GM20431 (cell line): ENCODE results near the gene CLEC16A.

Source experiments
- in situ Hi-C: fragments of 300-500 bp; cut with MseI, MboI; formaldehyde crosslinking; loops from one replicate; pipeline ENCODE4 v1.15.0; 2020; ENCODE audit warnings: low sequenced_read_pairs; ENCODE audit not compliant: unreplicated experiment

Gene CLEC16A

DNA sequence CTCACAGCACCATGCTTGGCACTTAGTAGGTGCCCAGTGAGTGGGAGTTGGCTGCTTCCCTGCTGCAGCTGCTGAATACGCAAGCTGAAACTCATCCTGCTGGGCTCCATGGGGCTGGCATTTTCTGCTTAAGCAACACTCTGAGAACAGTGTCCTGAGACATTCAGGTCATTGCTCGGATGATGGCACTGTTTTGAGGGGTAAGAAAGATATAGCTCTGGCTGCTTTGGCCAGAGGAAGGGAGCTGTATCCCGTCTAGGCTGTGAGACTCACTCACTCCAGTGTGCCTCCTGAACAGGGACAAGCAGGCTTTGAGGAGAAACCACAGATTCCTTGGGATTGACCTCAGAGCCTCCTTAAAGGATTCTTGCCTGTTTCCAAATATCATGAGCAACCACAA, 120.5 kb downstream of the CLEC16A start:
- in situ Hi-C loops: no loop called here

DNA sequence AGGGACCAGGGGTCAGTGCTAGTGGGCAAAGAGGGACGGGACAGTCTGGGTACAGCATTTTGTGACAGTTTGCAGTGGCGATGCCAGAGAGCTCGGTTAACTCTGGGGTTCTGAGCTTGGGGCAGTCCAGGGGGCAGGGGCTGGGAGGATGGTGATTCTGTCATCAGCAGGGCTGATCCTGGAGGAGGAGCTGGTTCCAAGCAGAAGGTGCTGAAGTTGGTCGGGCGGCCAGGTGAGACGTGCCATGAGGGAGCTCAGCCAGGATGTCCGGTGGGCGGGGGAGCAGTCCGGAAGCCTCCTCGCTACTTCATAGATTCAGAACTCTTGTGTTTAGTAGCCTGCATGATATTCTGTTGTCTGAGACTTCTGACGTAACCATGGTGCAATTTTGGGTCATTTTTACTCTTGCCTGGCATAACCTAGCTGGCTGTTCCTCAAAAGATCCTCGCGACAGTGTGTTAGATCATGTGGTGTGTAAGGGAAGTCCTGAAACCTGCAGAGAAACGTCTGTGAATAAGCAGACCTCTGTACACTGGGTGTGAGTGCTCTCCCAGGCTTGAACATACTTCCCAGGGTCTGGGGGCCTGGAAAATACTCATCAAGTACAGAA, 122.0 kb downstream of the CLEC16A start:
- in situ Hi-C loops: no loop called here

DNA sequence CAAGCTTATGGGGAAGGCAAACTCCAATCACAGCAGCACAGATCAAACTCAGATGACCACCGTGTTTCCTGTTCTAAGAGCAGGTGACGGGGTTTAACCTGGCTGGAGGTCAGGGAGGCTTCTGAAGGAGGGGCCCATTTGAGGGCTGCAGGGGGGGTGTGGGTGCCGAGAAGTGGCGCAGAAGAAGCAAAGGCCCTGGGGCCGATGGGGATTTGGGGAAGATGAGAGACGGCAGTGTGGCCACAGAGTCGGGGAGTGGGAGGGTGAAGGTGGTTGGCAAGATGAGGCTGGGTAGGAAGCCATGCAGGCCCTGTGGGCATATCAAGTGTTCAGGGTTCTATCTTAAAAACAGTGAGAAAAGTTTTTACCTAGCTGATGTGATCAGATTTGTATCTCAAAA, 122.9 kb downstream of the CLEC16A start:
- in situ Hi-C loops: no loop called here

DNA sequence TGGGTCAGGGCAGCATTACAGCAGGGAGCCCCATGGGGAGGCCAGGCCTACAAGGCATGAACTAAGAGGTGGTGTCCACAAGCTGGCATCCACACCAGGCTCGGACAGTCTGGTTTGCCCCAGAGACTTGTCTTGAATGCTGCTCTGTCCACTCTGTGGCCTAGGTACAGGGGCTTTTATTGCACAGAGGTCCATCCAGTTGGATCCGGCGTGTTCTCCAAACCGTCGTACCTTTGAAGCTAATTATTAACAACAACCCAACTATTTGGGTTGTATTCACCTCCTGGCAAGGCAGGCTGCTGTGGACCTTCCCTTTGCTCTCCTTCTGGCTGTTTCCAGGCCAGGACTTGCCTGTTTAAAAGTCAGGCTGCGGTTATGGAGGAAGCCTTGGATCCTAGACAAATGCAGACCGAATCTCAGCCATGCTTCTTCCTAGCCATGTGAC, 123.4 kb downstream of the CLEC16A start:
- in situ Hi-C loops: no loop called here

DNA sequence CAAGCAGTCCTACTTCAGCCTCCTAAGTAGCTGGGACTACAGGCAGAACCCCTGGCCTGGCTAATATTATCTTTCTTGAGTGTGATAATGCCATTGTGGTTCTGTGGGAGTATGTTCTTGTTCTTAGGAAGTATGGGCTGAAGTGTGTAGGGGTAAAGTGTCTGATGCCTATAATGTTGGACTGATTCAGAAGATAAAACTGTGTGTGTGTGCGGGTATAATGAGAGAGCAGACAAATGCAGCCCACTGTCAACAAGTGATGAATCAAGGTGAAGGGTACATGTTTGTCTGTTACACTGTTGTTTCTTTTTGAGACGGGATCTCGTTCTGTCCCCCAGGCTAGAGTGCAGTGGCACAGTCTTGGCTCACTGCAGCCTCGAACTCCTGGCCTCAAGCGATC, 127.5 kb downstream of the CLEC16A start:
- in situ Hi-C loops: no loop called here

DNA sequence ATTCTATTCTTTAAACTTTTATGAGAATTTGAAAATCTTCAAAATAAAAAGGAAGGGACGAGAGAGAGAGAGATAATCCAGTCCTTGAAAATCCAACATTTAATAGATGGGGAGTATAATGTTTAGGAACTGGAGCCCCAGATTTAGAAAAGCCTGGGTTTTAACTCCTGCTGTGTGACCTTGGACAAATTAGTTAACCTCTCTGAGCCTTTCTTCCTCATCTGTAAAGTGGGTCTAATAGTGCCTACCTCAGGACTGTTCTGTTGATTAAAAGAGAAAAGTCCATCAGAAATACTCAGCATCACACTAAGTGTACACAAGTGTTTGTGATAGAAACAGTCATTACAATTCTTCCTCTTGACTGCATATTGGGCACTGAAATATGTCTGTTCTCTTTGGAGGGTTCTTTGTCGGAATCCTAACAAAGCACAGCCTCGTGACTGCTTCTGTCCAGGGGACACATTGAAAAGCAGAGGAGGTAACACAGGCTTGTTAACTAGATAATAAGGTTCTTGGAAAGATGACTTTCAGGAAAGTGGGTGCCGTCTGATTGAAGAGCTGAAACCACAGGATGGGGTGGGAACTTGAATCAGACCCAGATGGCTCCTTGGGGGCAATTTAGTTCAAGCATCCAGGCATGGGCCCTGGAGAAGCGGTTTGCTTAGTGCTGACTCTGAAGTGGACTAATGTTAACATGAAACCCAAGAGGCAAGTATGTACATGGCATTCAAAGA, 128.2 kb downstream of the CLEC16A start:
- in situ Hi-C loops: no loop called here

DNA sequence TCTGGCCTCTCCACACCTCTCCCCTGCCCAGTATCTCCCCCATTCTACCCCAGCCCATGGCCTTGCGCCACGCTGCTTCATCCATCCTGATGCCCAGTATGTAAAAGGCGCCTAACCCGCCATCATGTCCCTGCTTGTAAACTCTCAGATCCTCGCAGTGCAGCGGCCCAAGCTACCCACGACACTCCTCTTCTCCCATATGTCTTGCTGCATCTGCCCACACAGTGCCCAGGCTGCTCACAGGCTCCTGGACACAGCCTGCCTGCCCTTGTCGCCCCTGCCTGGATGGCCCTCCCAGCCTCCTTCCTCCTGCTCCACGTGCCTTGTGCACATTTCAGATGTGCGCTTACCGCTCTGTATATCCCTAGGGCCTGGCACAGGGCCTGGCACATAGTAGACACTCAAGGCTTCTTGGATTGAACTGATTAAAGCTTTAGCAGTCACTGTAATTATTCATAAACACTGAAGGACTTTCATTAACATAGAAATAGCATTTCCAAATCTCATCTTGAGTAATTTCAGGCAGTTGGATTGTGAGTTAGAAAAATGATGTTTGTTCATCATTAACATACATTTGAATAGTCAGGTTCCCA, 129.1 kb downstream of the CLEC16A start:
- in situ Hi-C loops: no loop called here

DNA sequence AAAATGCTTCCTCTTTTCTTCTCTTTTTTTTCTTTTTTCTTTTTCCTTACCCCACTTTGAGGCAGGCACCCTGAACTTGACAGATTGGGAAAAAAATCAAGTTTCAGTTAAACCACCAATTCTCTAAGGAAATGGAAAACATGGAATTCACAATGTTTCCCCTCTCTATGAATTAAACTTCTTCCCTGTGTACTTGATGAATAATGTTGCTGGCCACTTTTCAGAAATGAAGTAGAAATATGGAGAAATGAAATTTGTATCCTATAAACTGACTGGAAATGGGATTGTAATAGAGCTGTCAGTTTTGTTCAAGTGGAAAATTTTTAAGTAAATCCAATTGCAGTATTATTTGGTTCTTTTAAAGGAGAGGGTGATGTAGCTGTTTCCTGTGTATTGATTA, 129.8 kb downstream of the CLEC16A start:
- in situ Hi-C loops: no loop called here

DNA sequence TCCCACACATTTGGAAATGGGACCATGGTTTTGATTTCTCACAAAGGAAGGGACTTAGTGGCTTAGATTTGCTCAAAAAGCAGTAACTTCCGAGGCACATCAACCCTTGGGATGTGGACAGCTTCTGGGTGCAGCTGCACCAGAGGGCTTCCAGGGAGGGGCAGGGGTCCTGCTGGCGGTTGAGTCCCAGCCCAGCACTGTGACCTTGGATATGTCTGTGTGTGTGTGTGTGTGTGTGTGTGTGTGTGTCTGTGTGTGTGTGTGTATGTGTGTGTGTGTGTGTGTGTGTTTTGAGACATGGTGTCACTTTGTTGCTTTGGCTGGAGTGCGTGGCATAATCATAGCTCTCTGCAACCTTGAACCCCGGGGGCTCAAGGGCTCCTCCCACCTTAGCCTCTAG, 130.8 kb downstream of the CLEC16A start:
- in situ Hi-C loops: no loop called here

DNA sequence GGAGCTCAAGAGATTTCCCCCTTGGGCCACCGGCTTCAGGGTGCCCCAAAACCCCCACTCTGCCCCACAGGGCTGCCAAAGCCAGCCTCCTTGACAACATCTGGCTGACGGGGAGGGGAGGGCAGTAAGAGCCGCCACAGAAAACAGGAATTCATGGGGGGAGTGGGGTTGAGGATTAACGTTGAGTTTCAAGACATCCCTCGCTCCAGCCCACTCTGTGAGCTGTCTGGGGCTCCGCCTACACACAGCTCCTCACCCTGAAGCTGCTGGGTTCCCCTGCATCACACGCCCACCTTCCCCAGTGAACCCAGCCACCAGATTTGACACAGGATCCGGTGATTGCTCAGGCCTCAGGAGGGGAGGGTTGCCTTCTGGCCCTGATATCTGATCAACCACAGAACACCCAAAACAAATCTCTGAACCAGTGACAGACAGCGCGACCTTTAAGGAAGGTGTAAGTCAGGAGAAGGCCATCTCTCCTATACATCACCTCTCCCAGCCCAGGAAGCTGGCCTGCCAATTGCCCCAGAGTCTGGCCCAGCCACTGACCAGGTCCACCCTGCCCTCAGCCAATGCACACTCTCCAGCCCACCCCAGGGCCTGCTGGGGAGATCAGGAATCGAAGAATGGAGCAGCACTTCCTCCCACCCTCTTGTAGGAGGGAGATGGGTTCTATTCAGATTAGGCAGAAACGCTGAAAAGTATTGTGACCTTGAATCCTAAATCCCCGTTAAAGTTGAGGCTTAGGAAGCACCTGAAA, 132.1 kb downstream of the CLEC16A start:
- in situ Hi-C loops: no loop called here

DNA sequence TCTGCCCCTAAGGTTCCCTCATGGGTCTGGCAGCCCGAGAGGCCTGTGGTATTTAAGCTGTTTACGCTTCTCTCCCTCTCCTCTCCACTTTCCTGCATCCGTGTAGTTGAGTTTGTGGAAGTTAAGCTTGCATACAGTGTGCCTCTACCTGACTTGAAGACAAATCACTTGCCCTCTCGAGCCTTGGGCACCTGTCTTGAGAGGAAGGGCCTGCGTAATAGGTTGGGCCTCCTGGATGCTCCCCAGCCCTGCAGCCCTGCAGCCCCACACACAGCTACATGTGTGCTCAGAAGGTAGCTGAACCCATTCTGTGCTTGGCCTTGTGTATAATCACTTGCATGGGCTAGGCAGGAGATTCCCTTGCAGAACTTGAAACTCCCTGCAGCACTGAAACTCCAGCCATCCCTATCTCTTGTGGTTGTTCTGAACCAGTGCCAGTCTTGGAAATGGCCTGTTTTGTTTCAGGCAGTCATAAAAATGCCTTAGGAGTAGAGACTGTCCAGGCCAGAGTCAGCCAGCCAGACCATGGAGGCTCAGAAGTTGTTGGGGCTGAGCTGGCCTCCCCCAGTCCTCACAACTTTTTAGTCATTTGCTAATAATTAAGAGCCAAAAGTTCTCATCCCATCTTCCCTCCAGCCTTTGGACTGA, 134.6 kb downstream of the CLEC16A start:
- in situ Hi-C loops: no loop called here

DNA sequence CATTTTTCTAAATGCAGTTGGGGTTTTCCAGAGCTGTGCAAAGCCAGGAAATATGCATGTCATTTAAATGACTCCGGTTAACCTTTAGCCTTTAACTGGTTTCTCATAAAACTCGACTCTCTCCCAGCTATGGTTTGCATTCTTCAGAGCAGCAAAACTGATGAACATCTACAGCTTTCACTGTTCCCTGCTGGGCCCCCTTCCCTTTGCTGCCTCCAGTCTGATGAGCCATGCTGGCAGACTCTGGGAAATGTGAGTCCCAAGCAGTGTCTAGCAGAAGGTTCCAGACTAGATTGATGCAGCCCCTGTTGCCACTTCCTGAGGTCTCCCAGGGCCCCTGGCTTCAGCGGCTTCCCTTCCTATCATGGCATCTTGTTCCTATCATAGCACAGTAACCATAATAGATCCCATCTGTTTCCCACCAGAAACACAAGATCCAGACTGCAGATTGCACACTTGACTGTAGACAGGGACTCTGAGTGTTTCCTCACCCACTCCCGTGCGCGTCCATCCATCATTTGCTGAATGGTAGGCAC, 135.4 kb downstream of the CLEC16A start:
- in situ Hi-C loops: no loop called here

DNA sequence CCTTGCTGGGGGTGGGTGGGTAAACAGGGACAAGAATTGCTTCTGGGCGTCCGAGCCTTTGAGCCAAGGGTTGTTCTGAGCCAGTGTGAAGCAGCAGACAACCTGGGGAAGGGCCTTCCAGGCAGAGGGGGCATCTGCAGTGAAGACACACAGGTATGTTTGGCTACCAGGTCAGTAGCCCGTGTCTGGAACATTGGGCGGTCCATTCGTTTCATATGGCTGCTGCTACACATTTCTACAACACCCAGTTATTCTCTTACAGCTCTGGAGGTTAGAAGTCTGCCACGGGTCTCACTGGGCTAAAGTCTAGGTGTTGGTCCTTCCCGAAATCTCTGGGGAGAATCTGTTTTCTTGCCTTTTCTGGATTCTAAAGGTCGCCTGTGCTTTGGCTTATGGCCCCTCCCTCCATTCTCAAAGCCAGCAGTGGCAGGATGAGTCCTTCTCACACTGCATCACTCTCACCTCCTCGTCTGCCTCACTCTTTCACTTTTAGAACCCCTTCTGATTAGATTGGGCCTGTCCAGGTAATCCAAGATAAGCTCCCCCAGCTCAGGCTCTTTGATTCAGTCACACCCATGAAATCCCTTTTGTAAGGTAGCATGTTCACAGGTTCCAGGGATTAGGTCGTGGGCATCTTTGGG, 136.1 kb downstream of the CLEC16A start:
- in situ Hi-C loops: no loop called here

DNA sequence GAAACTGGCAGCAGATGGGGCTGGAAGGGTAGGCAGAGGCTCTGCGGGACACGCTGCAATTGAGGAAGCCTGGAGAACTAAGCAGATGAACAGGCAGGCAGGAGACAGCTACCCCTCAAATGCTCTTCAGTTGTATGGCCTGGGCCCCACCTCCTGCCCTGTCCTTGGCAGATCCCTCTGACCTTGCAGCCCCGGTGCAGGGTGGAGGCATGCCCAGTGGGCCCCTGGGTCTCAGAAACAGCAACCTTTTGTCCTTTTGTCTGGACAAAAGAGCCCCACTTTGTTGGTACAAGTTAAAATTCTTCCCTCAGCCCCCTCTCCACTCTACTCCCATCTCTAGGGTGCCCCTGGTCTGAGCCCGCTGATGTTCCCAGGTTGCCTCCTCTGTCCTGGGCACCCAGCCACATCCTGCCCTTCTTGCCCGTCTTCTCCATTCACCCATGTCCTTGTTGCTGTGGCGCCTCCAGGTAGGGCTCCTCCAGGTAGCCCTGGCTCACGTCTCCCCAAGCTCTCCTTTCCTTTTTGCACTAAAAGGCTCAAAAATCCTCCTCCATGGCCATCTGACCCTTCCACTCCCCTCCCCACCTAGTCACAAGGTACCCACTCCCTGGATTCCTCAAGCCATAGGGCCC, 136.8 kb downstream of the CLEC16A start:
- in situ Hi-C loops: no loop called here

DNA sequence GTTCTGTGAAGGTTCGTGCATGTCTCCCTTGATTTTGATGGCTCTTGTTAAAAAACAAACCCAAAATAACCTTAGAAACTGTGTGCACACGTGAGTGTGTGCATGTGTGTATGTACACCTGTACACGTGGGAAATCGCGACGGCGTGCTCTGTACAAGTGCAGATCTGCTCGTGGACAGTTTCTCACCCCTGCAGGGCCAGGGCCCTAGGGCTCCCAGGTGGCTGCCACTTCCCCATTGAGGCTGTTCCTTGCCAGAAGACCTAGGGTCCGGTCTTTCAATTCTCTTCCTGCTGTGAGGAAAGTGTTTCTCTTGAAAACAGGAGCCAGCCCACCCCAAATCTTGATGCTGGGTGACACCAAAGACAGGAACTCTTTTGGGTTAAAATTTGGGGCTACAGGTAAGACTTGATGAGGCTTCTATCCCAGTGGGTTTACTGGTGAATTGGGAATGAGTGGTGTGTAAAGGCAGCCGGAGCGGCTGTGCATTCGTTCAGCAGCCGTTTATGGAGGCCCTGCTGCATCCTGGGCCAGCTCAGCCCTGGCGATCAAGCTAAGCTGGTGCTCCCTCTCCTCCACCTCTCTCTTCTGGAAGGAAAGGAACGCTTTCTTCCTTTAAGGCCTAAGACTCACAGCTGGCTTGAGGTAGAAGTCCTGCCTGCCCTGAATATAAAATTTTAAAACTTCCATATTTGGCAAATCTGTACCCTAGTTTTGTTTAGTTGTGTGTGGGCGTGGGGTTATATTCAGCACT, 137.9 kb downstream of the CLEC16A start:
- in situ Hi-C loops: no loop called here

DNA sequence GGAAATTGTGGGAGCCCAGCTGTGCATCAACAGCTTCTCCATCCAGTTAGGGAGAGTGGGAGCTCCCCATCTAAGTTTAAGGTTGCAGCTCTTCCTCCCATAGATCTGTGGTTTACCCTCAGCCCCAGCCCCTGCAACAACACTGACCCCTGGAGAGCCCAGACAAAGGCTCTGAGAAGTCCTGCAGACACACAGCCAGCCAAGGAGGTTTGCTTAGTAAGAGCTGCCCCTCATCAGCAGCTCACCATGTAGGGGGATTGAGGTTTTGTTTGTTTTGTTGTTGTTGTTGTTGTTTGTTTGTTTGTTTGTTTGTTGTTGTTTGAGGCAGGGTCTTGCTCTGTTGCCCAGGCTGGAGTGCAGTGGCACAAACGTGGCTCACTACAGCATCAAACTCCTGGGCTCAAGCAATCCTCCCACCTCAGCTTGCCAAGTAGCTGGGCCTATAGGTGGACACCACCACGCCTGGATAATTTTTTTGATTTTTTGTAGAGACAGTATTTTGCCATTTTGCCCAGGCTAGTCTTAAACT, 138.6 kb downstream of the CLEC16A start:
- in situ Hi-C loops: no loop called here

DNA sequence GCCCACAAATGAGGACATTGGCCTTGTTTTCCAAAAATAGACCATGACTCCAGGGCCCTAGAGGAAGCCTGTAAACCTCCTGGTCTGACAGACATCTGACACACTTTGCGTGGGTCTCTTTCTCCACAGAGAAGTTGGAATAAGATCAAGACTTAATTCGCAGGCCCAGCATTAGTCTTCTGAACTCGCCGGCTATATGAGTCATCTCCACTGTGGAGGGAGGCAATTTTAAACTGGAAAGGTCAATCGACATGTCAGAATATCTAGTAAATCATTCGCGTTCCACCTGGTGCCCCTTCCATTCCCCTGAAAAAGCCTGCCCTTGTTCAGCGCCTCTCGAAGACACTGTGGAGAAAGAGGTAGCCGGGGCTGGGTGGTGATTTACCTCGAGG, 140.1 kb downstream of the CLEC16A start:
- in situ Hi-C loops: no loop called here

DNA sequence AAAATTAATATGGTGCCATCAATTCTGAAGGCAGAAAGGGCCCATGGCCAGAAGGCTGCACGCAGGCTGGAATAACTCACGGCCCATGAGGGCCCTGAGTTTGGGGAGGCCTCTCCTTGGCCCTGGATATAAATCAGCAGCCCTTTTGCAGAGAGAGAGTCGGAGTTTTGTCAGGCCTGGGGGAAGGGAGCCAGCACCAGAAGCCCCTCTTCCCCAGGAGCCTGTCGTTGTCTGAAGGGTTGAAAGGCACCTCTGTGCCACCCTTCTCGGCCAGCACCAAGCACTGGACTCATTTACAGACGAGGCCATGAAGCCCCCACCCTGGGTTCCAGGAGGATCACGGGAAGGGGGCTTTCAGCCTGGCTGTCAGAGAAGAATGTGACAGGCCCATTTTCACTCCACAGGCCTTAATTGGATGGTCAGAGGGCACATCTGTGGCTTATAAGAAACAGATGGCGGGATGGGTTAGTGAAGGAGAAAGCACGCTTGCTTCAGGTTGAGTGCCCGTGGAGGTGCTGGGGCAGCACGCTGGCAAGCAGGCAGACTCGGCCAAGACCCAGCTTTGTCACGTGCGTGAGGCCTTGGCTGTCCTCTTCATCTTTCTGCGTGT, 140.6 kb downstream of the CLEC16A start:
- in situ Hi-C loops: no loop called here
